Esophagus (tissue), 2 donors: ENCODE data around the gene NCOA4. TPM values are rescaled to one million over a fixed set of nuclear protein-coding genes. Genes with fewer than 3 reads are reported as not detected.

Experiments used
- H3K27ac ChIP-seq, 2 donors: one replicate each; pipeline ENCODE4 v1.5.1; 2013; ENCODE audit warnings: low read depth in 2 of 2, mild to moderate bottlenecking in 2 of 2, inconsistent platforms in 1 of 2, low read length in 1 of 2, moderate library complexity in 1 of 2
- H3K27me3 ChIP-seq, 2 donors: one replicate each; pipeline ENCODE4 v1.6.1; 2013; ENCODE audit warnings: low read length in 2 of 2, control low read depth in 1 of 2, mild to moderate bottlenecking in 1 of 2; ENCODE audit not compliant: insufficient read depth in 2 of 2, control insufficient read depth in 1 of 2
- H3K36me3 ChIP-seq, 2 donors: one replicate each; pipeline ENCODE4 v1.6.1; 2013; ENCODE audit warnings: low read length in 1 of 2; ENCODE audit not compliant: control insufficient read depth in 2 of 2, insufficient read depth in 2 of 2
- H3K4me1 ChIP-seq, 2 donors: one replicate each; pipeline ENCODE4 v1.6.1; 2013; ENCODE audit warnings: low read length in 1 of 2; ENCODE audit not compliant: control insufficient read depth in 2 of 2, insufficient read depth in 2 of 2
- H3K4me3 ChIP-seq, 2 donors: one replicate each; pipeline ENCODE4 v1.5.1; 2013; ENCODE audit warnings: low read length in 2 of 2, mild to moderate bottlenecking in 2 of 2, low read depth in 1 of 2, moderate library complexity in 1 of 2
- H3K9me3 ChIP-seq, 2 donors: one replicate each; pipeline ENCODE4 v1.6.1; 2013; ENCODE audit warnings: mild to moderate bottlenecking in 2 of 2, low read depth in 1 of 2, low read length in 1 of 2, moderate library complexity in 1 of 2; ENCODE audit not compliant: control insufficient read depth in 2 of 2, insufficient read depth in 1 of 2
- WGBS, 2 donors: extraction: QIAGEN DNeasy Blood & Tissue Kit; methylation state at CpG; one replicate each; pipeline ENCODE4 v1.1.7; 2013; 5-methylcytosine and 5-hydroxymethylcytosine counted together
- polyA plus RNA-seq, 2 donors: library from polyadenylated mRNA; stranded (reverse); fragments of 200-250 nt; gene quantifications; one replicate each; pipeline ENCODE4 v1.2.3, GENCODE V29; 2013
- donor health status: healthy with polysubstance abuse.
- donor health status: Bipolar disorder and iron deficiency.

The NCOA4 gene
- polyA plus RNA-seq, 2 donors, result 34.7 to 64.7 TPM

DNA sequence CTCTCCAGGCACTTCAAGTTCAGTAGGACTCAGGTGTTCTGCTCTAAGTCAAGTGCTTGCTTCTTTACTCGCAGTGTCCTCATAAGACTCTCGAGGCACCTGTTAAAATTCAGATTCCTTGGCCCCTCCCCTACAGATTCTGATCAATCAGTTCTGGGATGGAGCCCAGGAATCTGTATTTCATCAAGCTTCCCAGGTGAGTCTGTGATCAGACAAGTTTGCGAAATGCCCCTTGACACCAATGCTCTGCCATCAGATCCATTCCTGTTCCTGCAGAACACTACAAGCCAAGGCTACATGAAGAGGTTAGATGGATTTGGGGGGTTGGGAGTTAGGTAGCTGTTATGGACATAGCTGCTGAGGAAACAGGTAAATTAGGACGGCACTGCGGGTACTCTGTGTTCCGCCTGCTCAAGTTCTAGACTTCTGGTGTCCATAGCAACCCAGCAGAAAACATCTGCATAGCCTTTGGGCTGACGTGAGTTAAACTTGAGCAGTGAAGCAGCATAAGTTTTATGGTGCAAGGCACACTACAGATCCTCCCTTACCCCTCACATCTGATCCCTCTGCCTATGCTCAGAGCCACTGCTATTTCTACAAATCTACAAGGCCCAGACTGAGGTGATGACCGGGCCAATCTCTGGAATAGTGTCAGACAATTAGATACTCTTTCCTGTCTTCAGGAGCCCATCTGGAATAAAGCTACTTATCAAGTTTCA lies 6.8 kb upstream of the NCOA4 start:
- H3K36me3 ChIP-seq, result no peaks in the 10 kb centered on the region
- H3K4me3 ChIP-seq, result no peak overlapping the region
- WGBS, 2 donors, result 88 to 90% methylated on average over 8 of the region's 8 CpGs
- no peak overlapping the region for H3K27ac ChIP-seq
- no peaks in the 10 kb centered on the region for H3K9me3 ChIP-seq
- H3K27me3 ChIP-seq, result no peaks in the 10 kb centered on the region
- H3K4me1 ChIP-seq, result peaks cover 0 to 3% of the 10 kb centered on the region in 2 donors

DNA sequence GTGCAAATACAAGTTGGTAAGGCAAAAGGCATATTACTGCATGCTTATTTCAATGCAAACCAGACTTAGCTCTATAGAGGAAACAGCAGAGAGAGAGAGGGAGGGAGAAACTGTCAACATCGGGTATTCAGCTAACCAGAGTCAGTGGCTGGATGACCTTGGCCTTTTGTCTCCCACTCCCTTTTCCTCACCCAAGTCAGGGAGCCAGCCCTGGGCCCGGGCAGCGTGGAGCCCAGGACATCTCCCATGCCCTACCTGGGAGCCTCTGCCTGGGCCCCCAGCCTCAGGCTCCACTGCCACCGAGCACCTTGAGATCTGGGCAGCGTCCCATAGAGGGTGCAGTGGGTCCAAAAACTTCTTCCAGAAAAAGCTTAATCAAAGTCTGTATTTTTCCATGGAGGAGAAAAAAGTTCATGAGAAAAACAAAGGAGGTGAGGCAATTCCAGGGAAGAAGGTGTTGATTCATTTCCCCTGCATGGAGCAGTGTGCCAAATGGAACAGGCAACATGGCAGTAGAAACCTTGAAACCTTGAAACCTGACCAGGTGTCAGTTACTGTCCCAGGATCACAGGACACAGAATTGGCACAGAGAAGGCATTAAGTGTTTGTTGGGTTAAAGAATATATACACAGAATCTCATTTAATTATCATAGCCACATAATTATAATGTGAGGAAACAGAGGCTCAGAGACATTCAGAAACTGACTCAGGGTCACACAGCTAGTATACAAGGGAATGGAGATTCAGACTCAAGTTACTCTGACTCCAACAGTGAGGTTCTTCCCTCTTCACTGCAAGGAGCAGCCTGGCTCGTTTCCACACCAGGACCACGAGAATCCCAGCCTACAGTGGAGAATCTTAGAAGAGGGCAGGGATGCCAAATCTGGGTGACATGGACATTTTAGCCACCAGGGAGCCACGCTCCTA lies 5.8 kb upstream of the NCOA4 start:
- Histone ChIP-seq H3K27me3 (no peaks in the 10 kb centered on the region), H3K4me3 (no peak overlapping the region), H3K36me3 (no peaks in the 10 kb centered on the region), H3K4me1 (peaks cover 0 to 3% of the 10 kb centered on the region in 2 donors), H3K27ac (no peak overlapping the region), H3K9me3 (no peaks in the 10 kb centered on the region)
- WGBS, 2 donors, result 64% methylated on average over 8 of the region's 8 CpGs

DNA sequence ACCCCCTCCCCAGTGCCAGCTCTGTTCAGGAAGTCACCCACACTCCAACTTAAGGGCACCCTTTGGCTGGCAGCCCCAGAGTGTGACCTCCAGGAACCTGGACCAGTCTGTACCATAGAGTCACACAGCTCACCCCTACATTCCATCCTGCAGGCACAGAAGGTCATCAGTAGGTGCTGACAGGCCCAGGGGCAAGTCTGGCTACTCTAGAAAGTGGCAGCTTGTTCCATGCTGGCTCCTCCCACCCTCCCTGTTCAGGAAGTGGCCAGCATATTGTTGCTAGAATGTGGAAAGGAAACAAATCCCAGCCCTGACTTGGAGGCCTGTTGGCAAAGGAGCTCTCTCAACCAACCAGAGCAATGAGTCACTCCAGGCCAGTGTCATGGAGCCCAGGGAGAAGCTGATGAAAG lies 3.2 kb upstream of the NCOA4 start:
- H3K4me3 ChIP-seq, result no peak overlapping the region

DNA sequence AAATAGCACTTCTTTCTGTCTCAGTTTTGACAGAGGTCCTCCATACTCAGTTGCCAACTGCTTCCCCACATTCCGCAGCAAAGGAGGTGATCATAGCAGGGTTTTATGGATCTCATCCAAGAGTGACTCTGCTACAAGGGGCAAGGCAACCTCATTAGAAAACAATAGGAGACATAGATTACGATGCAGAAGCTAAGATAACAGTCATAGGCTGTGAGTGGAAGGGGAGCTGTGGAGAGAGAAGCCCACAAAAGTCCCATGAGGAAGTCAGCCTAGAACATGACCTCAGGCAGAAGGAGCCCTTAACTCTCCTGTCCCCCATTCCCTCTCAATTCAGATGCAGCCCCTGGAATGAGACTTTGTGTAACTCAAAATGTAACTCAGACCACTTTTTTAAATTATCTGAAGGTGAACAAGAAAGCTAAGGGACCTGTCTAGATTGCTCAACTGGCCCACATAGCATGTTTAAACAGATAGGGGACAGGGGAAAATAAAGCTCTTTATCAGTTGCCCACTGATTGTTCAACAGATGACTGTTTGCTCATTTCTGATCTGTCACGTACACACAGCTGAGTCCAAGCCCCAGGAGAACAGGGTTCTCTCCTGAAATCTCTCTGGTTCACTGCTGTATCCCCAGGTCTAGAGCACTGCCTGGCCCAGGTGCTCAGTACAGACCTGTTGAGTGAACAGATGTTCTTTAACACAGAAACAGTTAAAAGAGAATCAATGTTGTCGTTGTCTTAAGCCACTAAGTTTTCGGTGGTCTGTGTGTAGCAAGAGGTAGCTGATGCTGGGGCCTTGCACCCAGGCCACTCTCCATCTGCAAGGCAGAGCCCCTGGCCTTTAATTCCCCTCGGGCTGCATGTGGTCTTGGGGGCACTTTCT lies 1.5 kb upstream of the NCOA4 start:
- H3K27me3 ChIP-seq, result no peaks in the 10 kb centered on the region
- peaks cover 0 to 1% of the 10 kb centered on the region in 2 donors for H3K36me3 ChIP-seq
- no peak overlapping the region for H3K27ac ChIP-seq
- no peaks in the 10 kb centered on the region for H3K4me1 ChIP-seq
- no peaks in the 10 kb centered on the region for H3K9me3 ChIP-seq
- H3K4me3 ChIP-seq, result no peak overlapping the region
- 79 to 80% methylated on average over 6 of the region's 6 CpGs for WGBS, 2 donors

More for the DNA sequence above, 3.2 kb upstream of the NCOA4 start:
- no peaks in the 10 kb centered on the region for H3K9me3 ChIP-seq
- H3K4me1 ChIP-seq, result no peaks in the 10 kb centered on the region
- no peaks in the 10 kb centered on the region for H3K27me3 ChIP-seq
- H3K27ac ChIP-seq, result no peak overlapping the region
- H3K36me3 ChIP-seq, result no peaks in the 10 kb centered on the region

- H3K9me3 ChIP-seq, result no peaks in the 10 kb centered on the region
- H3K4me1 ChIP-seq, result peaks cover 0 to 1% of the 10 kb centered on the region in 2 donors
- WGBS, 2 donors, result 12 to 17% methylated on average over 6 of the region's 6 CpGs
- peaks cover 0 to 1% of the 10 kb centered on the region in 2 donors for H3K36me3 ChIP-seq
- H3K4me3 ChIP-seq, result peak overlapping the region; percentile 87 to 88
- peak overlapping the region; percentile 92 to 96 for H3K27ac ChIP-seq
- H3K27me3 ChIP-seq, result no peaks in the 10 kb centered on the region
These were observed 877 bp downstream of the NCOA4 start for GRCh38 chr10:46029461-46030030.

DNA sequence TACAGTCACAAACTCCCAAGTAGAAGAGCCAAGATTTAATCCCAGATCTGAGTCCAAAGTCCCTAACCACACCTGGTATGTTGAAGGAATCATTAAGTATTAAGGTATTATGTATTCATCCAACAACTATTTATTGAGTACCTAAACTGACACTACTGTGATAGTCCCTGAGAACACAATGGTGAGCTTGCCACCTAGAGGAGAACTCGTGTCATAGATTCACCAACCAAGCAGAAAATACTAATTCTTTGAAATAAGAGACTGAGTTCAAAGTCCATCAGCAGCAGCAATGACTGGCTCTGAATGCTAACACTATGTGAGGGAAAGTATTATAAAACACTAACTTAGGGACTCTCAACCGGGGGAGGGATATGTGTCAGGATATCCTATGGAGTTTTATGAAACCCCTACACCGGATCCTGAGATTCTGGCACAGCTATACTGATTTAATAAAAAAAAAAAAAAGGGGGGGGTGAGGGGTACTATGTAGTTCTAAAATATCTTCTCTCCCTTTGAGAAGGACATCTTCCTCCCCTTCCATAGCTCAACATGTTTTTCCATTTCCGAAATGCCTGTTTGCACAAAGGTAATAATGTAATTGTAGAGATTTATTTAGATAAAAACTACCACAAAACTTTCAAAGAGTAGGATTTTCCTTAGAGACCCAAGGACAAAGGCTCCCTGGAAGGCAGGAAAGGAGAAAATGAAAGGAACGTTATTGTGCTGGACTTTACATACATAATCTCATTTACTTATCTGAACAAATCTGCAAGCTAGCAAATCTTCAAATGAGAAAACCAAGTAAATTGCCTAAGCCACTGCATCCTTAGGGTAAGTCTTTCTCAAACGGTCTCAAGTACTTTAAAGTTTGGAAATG lies 1.6 kb downstream of the NCOA4 start:
- Histone ChIP-seq H3K27me3 (no peaks in the 10 kb centered on the region), H3K4me3 (peak overlapping the region in 1 of 2 donors; percentile 88), H3K9me3 (no peaks in the 10 kb centered on the region), H3K36me3 (peaks cover 0 to 1% of the 10 kb centered on the region in 2 donors), H3K4me1 (peaks cover 0 to 1% of the 10 kb centered on the region in 2 donors), H3K27ac (no peak overlapping the region)
- WGBS, 2 donors, result 18 to 24% methylated on average over 6 of the region's 6 CpGs

GRCh38 chr10:46026106-46026505 lies 4.3 kb downstream of the NCOA4 start:
- peaks cover 1 to 2% of the 10 kb centered on the region in 2 donors for H3K4me1 ChIP-seq
- no peaks in the 10 kb centered on the region for H3K9me3 ChIP-seq
- no peak overlapping the region for H3K27ac ChIP-seq
- no peak overlapping the region for H3K4me3 ChIP-seq
- no peaks in the 10 kb centered on the region for H3K27me3 ChIP-seq
- H3K36me3 ChIP-seq, result peaks cover 0 to 1% of the 10 kb centered on the region in 2 donors

- Histone ChIP-seq H3K9me3 (no peaks in the 10 kb centered on the region), H3K27ac (no peak overlapping the region), H3K4me3 (no peak overlapping the region), H3K4me1 (peaks cover 1 to 2% of the 10 kb centered on the region in 2 donors), H3K36me3 (peaks cover 0 to 1% of the 10 kb centered on the region in 2 donors), H3K27me3 (no peaks in the 10 kb centered on the region)
- 51 to 54% methylated on average over 2 of the region's 2 CpGs for WGBS, 2 donors
These were observed 5.0 kb downstream of the NCOA4 start for GRCh38 chr10:46025406-46025805.
